HG03558 (cell line): ENCODE measurements around the gene PRDX5.
"Not testable (repeated sequence)": the region's sequence is repeated elsewhere in the genome, so short reads cannot be mapped to it uniquely, and the experiment has no call there.

Source experiments
- ATAC-seq: cut with Tn5 transposase; IDR thresholded peaks from one replicate; pipeline ENCODE4 v1.9.1; 2021; ENCODE audit warnings: moderate number of reproducible peaks; ENCODE audit not compliant: unreplicated experiment; ENCODE audit errors: extremely low read depth

PRDX5 gene

DNA sequence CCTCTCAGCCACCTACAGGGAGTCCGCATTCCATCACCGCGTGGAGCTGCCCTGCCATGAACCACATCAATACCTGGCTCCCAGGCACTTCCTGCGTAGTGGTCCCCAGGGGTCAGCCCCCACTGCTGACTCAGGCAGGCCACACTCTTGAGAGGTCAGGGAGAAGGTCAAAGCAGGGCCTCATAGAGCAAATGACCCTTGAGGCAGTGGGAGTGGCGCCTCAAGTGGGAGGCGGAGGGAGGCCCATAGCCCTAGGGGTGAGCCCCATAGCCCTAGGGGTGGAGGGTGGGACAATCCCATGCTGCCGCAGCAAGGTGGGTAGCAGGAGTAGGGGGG, 5.0 kb downstream of the PRDX5 start:
- ATAC-seq: no peak

DNA sequence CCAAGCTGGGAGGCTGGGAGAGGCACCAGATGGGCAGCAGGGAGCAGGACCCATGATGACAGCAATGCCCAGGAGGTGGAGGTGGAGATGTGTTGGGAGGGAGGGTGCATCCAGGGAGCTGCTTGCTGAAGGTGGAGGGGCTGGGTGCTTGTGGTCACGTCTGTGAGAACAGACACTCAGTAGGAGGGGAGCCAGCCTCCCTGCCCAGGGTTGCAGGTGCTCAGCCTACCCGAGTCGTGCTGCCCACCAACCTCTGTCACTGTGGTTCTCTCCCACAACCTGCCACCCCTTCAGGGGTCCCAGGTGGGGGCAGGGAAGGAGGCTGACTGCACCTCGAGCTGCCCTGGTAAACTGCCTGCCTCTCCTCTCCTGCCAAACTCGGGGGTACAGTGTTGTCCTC, 5.5 kb downstream of the PRDX5 start:
- no peak for ATAC-seq

DNA sequence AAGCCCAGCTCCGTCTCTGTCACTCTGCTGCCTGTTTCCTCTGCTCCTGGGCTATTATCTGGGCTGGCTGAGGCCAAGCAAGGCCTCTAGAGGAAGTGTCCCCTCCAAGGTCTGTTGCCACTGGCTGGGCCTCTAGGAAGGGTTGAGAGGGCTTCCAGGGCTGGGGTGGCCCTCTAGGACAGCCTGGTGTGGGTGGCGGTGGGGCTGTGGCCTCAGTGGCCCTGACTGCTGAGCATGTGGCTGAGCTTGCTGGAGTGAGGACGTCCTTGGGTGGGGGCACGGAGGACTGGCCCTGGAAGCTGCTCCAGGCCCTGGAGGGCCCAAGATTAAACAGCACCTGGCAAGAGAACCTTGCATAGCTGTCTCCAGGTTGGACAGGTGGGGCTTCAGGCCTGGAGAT, 6.1 kb downstream of the PRDX5 start:
- not testable (repeated sequence) for ATAC-seq

DNA sequence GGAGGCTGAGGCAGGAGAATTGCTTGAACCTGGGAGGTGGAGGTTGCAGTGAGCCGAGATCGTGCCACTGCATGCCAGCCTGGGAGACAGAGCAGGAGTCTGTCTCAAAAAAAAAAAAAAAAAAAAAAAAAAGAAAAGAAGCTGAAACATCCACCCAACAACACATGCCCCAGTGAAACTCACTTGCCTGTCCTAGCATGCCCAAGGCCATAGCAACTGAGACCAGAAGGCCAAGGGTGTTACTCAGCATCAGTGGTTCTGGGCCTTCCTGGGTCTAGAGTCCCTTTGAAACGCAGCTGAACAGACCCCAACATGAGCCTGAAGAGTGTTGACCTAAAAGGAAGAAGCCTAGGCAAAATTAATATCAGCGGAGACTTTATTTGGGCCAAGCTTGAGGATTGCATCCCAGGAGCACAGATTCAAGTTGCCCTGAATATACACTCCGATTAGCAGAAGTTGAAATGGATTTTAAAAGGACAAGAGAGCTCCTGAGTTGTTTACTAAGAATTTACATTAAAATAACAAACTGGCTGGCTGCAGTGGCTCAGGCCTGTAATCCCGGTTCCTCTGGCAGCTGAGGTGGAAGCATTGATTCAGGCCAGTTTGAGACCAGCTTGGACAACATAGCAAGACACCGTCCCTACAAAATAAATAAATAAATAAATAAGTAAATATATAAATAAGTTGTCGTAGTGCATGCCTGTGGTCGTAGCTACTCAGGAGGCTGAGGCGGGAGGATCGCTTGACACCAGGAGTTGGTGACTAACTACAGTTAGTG, 7.0 kb downstream of the PRDX5 start:
- ATAC-seq: no peak

DNA sequence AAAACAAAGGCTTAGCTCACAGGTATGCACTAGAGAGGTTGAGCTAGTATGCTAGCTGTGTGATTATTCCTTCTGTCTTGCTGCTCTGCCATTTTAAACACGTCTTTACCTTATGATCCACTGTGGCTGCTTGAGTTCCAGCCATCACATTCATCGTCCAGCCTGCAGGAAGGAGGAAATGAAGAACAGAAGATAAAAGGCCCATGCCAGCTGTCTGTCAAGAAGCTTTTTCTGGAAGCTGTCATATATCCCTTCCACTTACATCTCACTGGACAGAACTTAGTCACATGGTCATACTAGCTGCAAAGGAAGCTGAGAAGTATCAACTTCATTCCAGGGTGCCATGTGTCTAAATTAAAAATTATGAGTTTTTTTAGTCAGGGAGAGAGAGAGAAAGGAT, 9.5 kb downstream of the PRDX5 start:
- ATAC-seq: no peak

DNA sequence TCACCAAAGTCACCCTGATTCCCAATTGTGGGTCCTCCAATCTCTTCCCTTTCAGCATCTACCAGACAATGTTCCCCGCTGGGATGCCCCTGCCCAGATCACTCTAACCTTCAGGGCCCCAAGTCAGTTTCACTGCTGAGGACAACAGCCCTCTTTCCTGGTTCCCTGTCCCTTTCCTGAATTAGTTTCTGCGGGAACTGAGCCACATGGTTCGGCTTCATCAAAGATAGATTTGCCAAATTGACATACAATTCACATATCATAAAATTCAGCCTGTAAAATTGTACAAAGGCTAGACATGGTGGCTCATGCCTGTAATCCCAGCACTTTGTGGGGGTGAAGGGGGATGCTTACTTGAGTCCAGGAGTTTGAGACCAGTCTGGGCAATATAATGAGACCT, 10.1 kb downstream of the PRDX5 start:
- ATAC-seq: no peak

DNA sequence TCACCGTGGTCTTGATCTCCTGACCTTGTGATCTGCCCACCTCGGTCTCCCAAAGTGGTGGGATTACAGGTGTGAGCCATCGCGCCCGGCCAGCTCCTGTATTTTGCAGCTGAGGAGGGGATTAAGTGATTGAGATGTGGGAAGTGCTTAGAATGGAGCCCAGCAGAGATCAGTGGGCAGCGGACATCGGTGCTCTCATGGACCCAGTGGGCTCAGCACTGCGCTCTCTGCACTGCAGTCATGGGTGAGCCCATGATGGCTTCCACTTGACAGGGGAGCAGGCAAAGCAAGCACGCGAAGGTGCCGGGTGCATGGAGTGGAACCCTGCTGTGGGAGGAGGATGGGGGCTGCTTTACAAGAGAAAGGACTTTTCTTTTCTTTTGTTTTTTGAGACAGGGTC, 13.0 kb downstream of the PRDX5 start:
- ATAC-seq: no peak

DNA sequence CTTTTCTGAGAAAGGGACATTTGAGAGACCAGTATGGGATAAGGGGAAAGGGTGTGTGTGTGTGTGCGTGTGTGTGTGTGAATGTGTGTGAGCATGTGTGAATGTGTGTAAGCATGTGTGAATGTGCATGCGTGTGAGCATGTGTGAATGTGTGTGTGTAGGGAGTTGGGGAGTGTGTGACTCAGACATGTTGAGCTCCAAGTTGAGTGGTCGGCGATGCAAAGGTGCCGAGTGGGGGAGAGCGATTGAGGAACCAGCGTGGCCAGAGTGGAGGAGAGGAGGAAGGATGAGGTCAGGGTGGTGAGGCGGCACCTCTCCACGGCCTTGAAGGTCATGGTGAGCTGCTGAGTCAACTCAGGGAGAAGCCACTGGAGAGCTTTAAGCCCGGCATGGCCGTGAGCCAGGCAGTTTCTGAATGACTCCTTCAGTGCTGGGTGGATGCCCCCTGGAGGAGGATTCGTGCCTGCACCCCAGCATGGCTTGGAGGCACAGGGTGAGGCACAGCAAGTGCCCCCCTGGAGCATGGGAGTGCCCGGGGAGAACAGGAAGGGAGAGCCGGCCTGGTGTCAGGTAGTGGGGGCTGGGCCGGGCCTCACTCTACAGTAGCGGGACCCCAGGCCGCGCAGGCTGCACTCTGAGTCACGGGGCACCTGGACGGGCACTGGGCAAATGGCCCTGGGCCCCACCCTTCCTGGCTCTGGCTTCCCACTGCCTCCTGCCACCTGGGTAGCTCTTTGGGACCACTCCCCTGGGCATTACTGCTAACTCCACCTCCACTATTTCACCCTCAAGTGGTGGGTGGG, 13.8 kb downstream of the PRDX5 start:
- peak; percentile 50 for ATAC-seq

DNA sequence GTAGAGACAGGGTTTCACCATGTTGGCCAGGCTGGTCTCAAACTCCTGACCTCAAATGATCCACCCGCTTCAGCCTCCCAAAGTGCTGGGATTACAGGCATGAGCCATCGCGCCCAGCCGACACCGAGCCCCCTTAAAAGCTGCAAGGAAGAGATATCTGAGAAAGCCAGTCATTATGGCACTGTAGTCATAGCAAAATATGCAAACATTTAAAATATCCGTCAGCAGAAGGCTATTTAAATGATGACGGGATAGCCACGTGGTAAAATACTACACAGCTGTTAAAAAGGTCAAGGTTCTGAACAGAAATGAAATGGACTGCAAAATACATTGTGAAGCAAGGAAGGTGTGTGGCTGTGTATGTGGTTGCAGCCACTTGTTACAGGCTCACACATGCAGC, 15.6 kb downstream of the PRDX5 start:
- no peak for ATAC-seq

DNA sequence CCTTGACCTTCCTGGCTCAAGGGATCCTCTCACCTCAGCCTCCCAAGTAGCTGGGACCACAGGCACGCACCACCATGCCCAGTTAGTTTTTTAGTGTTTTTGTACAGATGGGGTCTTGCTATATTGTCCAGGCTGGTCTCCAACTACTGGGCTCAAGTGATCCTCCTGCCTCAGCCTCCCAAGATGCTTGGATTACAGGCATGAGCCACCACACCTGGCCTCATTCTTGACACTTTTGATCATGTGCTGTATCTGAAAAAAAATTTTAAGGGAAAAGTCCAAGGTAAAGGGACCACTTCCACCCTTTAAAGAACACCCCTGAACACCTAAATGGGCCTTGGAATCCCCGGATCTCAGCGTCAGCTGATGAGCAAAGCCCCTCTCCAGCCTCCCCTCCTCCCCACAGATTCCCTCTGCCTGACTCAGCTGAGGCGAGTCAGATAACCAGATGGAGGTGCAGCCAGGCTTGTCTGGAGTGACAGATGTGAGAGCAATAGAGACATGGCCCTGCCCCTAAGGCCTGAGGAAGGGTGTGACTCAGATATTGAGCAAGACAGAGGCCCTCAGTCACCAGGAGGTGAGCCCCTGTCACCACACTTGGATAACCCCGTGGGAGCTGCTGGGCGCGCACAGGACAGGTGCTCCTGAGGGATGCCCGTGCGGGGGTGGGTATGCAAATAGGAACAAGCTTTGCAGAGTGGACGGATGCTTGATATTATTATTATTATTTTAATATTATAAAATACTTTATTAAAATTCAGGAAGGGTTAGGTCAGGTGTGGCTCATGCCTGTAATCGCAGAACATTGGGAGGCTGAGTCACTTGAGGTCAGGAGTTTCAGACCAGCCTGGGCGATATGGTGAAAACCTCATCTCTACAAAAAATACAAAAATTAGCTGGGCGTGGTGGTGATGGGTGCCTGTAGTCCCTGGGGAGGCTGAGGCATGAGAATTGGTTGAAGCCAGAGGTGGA, 17.1 kb downstream of the PRDX5 start:
- ATAC-seq: peak; percentile 40

DNA sequence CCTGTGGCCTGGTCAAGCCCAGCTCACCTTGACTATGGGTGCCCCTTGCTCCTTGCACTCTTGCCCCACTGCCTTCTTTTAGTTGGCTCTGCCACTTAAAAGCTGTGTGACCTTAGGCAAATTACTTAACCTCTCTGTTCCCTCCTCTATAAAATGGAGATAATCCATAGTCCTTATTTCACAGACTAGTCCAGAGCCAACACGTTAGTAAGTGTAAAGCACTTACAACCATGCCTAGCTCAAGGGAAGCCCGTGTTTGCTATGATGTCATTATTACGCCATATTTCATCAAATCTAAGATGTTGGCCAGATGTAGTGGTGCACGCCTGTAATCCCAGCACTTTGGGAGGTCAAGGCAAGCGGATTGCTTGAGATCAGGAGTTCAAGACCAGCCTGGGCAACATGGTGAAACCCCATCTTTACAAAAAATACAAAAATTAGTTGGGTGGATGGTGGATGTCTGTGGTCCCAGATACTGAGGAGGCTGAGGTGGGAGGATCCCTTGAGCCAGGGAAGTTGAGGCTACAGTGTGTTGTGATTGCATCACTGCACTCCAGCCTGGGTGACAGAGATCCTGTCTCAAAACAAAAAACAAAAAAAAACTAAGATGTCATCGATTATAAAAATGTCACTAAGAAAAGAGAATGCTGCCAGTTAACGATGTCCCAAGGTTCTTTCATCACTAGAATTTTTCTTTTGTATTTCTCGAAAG, 19.8 kb downstream of the PRDX5 start:
- no peak for ATAC-seq

DNA sequence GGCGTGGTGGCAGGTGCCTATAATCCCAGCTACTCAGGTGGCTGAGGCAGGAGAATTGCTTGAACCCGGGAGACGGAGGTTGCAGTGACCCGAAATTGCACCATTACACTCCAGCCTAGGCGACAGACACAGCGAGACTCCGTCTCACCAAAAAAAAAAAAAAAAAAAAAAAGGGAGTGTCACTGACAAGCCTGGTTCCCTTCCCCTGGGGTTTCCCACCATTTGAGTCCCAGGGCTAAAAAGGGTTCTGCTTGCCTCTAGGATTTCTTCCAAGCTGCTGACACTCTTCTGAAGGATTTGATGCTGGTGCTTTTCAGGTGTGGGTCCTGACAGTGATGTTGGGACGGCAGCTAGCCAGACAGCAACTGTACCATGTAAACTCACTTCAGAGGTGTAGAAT, 20.8 kb downstream of the PRDX5 start:
- ATAC-seq: no peak

DNA sequence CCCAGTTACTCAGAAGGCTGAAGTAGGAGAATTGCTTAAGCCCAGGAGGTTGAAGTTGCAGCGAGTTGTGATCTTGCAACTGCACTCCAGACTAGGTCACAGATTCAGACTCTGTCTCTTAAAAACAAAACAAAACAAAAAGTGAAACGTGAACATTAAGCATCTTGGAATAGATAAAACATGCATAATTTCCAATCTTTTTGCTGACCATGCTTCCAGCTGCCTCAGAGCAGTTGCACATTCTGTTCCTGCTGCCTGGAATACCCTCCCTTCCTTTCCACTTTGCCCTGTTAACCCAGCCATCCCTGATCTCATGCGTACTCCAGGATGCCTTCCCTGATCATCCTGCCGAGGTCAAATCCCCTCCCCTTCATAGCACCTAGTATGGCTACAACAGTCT, 21.4 kb downstream of the PRDX5 start:
- ATAC-seq: no peak

DNA sequence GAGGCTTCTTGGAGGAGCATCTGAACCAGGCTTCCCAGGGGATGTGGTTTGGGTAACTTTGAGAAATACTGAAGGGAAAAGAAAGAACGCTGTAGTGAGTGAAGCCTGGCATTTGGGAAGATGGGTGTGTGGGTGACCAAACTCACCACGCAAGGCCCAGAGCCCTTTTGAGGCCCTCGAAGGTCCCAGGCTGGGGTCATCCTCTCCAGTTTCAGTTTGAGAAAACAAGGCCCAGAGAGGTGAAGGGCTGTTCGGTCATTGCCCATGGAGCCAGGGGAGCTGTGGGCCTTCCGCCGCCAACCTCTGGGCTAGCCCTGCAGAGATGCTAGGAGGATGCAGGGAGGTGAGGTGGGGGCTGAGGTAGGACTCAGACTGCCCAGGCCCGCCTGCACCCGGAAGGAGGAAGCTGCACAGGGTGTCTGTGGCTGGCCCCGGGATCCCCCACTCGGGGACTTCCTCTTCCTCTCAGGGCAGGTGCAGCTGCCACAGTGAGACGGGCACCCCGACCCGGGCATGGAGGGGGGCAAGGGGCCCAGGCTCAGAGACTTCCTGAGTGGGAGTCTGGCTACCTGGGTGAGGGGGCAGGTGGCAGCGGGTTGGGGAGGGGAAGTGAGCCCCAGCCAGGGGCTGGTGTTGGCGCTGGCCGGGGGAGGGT, 22.0 kb downstream of the PRDX5 start, which contains the start of gene CCDC88B:
Gene CCDC88B (plus strand): TSS at position 451 of the 655 bp plus-strand sequence. CDS start 63 bp downstream, at position 514.
- ATAC-seq: no peak

DNA sequence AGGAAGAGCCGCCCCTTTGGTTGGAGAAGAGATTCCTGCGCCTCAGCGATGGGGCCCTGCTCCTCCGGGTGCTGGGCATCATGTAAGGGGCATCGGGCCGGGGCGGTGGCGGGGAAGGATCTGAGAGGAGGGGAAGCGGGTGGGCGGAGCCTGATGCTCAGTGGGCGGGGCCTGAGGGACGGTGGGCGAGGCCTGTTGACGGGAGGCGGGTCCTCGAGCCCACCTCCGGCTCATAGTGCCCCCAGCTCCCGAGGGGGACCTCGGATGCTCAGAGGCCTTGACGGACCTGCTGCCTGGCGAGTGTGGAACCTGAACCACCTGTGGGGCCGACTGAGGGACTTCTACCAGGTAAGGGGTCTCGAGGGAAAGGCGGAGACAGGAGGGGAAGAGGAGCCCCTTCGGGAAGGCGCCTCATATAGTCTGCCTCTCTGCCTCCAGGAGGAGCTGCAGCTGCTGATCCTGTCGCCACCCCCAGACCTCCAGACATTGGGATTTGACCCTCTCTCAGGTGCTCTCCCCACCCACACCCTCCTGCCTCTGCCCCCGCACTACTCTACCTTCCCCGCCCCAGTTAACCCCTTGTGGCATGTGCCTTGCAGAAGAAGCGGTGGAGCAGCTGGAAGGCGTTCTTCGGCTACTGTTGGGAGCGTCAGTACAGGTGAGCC, 22.9 kb downstream of the PRDX5 start:
- ATAC-seq: no peak

DNA sequence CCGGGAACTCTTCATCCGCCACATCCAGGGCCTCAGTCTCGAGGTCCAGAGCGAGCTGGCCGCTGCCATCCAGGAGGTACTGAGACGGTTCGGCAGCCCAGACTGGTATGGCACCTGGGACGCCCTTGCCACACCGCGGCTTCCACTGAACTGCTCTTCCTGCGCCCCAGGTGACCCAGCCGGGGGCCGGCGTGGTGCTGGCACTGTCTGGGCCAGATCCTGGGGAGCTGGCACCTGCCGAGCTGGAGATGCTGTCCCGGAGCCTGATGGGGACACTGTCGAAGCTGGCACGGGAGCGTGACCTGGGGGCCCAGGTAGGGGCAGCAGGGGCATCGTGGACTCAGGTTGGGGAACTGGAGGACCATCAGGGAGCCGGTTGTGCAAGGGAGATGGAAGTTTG, 23.5 kb downstream of the PRDX5 start:
- no peak for ATAC-seq

DNA sequence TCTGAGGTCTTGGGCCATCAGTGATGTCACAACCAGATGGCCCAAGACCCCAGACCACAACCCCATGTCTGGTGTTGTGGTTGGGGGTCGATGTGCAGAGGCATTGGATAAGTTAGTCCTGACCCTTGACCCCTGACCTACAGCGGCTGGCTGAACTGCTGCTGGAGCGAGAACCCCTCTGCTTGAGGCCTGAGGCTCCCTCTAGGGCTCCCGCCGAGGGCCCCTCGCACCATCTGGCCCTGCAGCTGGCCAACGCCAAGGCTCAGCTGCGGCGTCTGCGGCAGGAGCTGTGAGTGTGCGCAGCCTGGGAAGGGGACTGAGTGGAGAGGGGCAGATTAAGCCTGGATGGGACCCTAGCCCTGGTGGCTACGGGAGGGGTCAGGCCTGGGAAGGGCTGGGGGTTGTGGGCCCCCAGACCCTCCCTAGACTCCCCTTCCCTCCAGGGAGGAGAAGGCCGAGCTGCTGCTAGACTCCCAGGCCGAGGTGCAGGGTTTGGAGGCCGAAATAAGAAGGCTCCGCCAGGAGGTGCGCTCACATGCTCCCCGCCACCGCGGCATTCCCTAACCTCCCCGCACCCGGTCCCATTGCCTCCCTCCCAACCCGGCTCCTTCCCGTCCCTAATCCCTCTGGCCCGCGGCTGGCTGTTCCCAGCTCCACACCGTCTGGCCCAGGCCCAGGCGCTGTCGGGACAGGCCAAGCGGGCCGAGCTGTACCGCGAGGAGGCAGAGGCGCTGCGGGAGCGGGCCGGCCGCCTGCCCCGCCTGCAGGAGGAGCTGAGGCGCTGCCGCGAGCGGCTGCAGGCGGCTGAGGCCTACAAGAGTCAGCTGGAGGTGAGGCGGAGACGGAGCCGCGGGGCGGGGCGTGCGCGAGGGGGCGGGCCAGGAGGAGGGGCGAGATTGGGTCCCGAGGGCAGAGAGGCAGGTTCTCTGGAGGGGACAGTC, 24.2 kb downstream of the PRDX5 start:
- ATAC-seq: no peak
